Ovary (tissue), 9 donors: ENCODE measurements around the gene CMAS. TPM values are rescaled to one million over a fixed set of nuclear protein-coding genes. Genes with fewer than 3 reads are reported as not detected.

ENCODE experiments used
- DNase-seq, 5 donors: peaks; one replicate each; pipeline ENCODE4 v3.0.0-alpha.2; 2019 to 2020
- H3K27ac ChIP-seq, 2 donors: fragments of 200-600 bp; one replicate each; pipeline versions ENCODE4 v1.5.1 to v1.8.0; 2019 to 2022
- H3K27me3 ChIP-seq: fragments of 200-600 bp; one replicate; pipeline ENCODE4 v1.8.0; 2022
- H3K36me3 ChIP-seq: fragments of 200-600 bp; sonication (generic); one replicate; pipeline ENCODE4 v1.5.1; 2019
- H3K4me1 ChIP-seq: one replicate; pipeline ENCODE4 v1.8.1; 2013; ENCODE audit warnings: mild to moderate bottlenecking, moderate library complexity; ENCODE audit not compliant: insufficient read depth
- H3K4me3 ChIP-seq: fragments of 200-600 bp; sonication (generic); one replicate; pipeline ENCODE4 v1.5.1; 2017
- H3K9me3 ChIP-seq, 2 donors: fragments of 200-600 bp in 1 of 2; sonication (generic) in 1 of 2; one replicate each; pipeline versions ENCODE4 v1.5.1 to v1.8.1; 2013 to 2019; ENCODE audit warnings: mild to moderate bottlenecking in 1 of 2, moderate library complexity in 1 of 2
- CTCF ChIP-seq, 3 donors: fragments of 450-650 bp in 2 of 3; fragments of 200-600 bp in 1 of 3; IDR thresholded peaks; one replicate each; pipeline versions ENCODE4 v1.5.1 to v1.8.0; 2016 to 2022; ENCODE audit warnings: antibody characterized with exemption in 3 of 3, mild to moderate bottlenecking in 1 of 3
- EP300 ChIP-seq: sonication (generic); formaldehyde crosslinking; IDR thresholded peaks from one replicate; pipeline ENCODE4 v1.6.1; 2017; ENCODE audit warnings: antibody characterized with exemption
- POLR2A ChIP-seq: fragments of 450-650 bp; IDR thresholded peaks from one replicate; pipeline ENCODE4 v1.6.1; 2017; ENCODE audit warnings: antibody characterized with exemption, mild to moderate bottlenecking, moderate library complexity
- WGBS, 3 donors: extraction: QIAGEN DNeasy Blood & Tissue Kit in 1 of 3; methylation state at CpG; one replicate each; pipeline versions ENCODE4 v1.1.5 to v1.1.7; 2013 to 2017; 5-methylcytosine and 5-hydroxymethylcytosine counted together
- intact Hi-C, 4 donors: fragments of 100-400 bp; cut with DNase I; formaldehyde crosslinking; loops; one replicate each; pipeline versions ENCODE4 v1.11.0 to v1.15.1; 2022 to 2023
- polyA plus RNA-seq, 2 donors: library from polyadenylated mRNA; stranded (reverse); fragments of 200-250 nt in 1 of 2; fragments of 350-450 nt in 1 of 2; fragmentation: Illumina TruSeq in 1 of 2; extraction: RNeasy Lipid Tissue Mini Kit (QIAGEN cat#74804) in 1 of 2; gene quantifications; one replicate each; pipeline ENCODE4 v1.2.3, GENCODE V29; 2013 to 2014
- total RNA-seq, 7 donors: library from RNA; depleted of rRNA in 2 of 7; stranded (reverse); fragments of >200 nt in 2 of 7; fragmentation: NEBNext Ultra II Directional in 3 of 7; extraction: Animal tissue kit (Norgen Biotek cat#: 25700) in 3 of 7; gene quantifications; one replicate each; pipeline versions ENCODE4 v1.1.0 to v1.2.4, GENCODE V29; 2016 to 2023
- donor health status: DM: no; HTN: no; CAD: no; lungs with moderate emphysema.
- donor health status: DM: no; HTN: no; CAD: no.
- donor health status: Bipolar disorder and iron deficiency.
- donor health status: DM: yes; HTN: yes; CAD: no.
- donor health status: DM: no; HTN: no; CAD: no.
- donor health status: DM: yes; HTN: yes; CAD: no.

CMAS gene
- total and polyA plus RNA-seq, 9 donors, result 19.3 to 99.2 (median 30.5) TPM

GRCh38 chr12:22008196-22008595, 37.8 kb upstream of the CMAS start:
- TF ChIP-seq EP300, result no peak
- no peak overlapping the region for H3K27ac ChIP-seq
- H3K4me1 ChIP-seq, result no peaks in the 10 kb centered on the region
- no peaks in the 10 kb centered on the region for H3K9me3 ChIP-seq
- DNase-seq, result no peak
- no peaks in the 10 kb centered on the region for H3K27me3 ChIP-seq
- intact Hi-C loops, result no loop called here
- no peak overlapping the region for H3K4me3 ChIP-seq
- WGBS, 3 donors, result 94 to 96% (median 95%) methylated on average over 7 of the region's 7 CpGs
- no peaks in the 10 kb centered on the region for H3K36me3 ChIP-seq

DNA sequence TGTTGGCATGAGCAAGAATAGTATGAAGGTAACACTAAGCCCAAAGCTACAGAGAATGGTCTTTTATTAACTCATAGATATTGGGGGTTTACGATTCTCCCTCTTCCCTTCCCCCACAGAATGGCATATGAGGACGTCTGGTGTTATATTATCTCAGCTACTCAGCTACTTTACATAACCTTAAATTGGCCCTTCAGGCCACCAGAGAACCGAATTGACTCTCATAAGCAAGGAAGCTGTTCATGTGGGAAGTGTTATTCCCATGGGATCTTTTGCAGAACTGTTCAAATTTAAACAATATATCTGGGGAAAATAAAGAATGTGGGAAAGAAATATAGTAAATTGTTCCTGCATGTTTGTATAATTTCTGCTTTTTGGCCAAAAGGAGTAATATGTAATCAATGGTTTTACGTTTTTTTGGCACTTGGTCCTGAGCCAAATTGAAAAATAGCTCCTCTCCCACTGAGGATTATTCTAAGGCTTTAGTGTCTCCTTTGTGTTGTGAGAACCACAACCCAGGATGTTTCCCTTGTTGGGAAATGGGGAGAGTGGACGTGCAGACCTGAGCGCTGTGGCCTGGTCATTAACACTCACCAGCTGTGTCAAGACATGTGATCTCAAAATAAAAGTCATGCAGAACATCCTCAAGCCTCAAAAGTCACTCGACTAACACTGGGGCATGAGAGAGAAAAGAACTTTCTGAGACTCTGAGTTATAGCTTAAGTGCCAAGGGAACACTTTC, 31.8 kb upstream of the CMAS start:
- H3K36me3 ChIP-seq, result no peaks in the 10 kb centered on the region
- 56 to 58% (median 57%) methylated on average over 7 of the region's 7 CpGs for WGBS, 3 donors
- H3K27me3 ChIP-seq, result no peaks in the 10 kb centered on the region
- H3K9me3 ChIP-seq, result no peaks in the 10 kb centered on the region
- intact Hi-C loops, result no loop called here
- DNase-seq, result no peak
- no peak overlapping the region for H3K27ac ChIP-seq
- H3K4me1 ChIP-seq, result no peaks in the 10 kb centered on the region
- TF ChIP-seq EP300 (no peak), POLR2A (no peak), CTCF (IDR thresholded peaks at IDR 0.05) (no peak)
- no peak overlapping the region for H3K4me3 ChIP-seq

DNA sequence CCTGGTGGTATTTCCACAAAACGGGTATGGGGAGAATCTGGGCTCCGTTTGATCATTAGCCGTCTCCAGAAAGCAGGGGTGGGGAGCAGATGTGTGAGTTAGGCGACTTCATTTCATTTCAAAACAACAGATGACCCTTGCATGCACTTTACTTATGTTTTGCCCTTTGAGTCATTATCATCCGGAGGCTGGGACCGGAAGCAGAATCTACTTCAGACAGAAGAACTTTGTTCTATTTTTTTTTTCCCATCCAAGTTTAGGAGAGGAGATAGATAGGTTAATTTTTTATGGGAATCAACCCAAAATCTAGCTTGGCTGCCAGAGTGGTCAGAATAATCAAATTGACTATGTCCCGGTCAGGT, 31.3 kb upstream of the CMAS start:
- WGBS, 3 donors, result 42 to 57% (median 45%) methylated on average over 7 of the region's 7 CpGs
- Histone ChIP-seq H3K27me3 (no peaks in the 10 kb centered on the region), H3K4me1 (no peaks in the 10 kb centered on the region), H3K9me3 (no peaks in the 10 kb centered on the region), H3K36me3 (no peaks in the 10 kb centered on the region), H3K27ac (no peak overlapping the region), H3K4me3 (no peak overlapping the region)
- intact Hi-C loops, result no loop called here
- DNase-seq, result no peak
- TF ChIP-seq POLR2A (no peak), EP300 (no peak), CTCF (IDR thresholded peaks at IDR 0.05) (no peak)

DNA sequence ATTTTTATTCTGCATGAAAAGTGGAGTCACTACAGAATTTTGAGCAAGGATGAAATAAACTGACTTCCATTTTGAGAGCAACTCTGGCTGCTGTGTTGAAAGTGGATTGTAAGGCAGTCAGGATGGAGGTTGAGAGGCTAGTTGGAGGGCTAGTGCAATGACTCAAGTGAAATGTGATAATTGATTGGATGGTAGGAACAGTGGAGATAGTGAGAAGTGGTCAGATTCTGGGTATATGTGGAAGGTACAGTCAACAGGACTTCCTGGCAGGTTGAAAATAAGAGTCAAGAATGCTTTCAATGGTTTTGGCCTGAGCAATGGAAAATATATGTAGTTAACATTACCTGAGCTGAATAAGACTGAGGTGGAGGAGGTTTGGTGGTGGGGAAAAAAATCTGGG, 29.0 kb upstream of the CMAS start:
- no peaks in the 10 kb centered on the region for H3K36me3 ChIP-seq
- intact Hi-C loops, result no loop called here

More for the DNA sequence above, 29.0 kb upstream of the CMAS start:
- Histone ChIP-seq H3K4me1 (no peaks in the 10 kb centered on the region), H3K9me3 (no peaks in the 10 kb centered on the region), H3K27ac (no peak overlapping the region), H3K4me3 (no peak overlapping the region), H3K27me3 (no peaks in the 10 kb centered on the region)
- no peak for DNase-seq
- TF ChIP-seq CTCF (IDR thresholded peaks at IDR 0.05) (no peak), POLR2A (no peak), EP300 (no peak)
